GM23338 (cell line): ENCODE data around the gene HCN2. TPM values are rescaled to one million over a fixed set of nuclear protein-coding genes. Genes with fewer than 3 reads are reported as not detected.

ENCODE experiments used
- ATAC-seq: fragments of 200-7000 bp; cut with Tn5 transposase; 3 replicates; pipeline ENCODE4 v1.9.1; 2020
- DNase-seq: peaks from one replicate; pipeline ENCODE4 v3.0.0-alpha.2; 2015; ENCODE audit warnings: low spot score
- H2AFZ ChIP-seq: fragments of 200-600 bp; sonication (generic); 2 replicates; pipeline ENCODE4 v1.8.0; 2016; ENCODE audit warnings: antibody characterized with exemption, mild to moderate bottlenecking, moderate library complexity
- H3F3A ChIP-seq: fragments of 200-600 bp; sonication (generic); replicated peaks from 2 replicates; pipeline ENCODE4 v1.8.0; 2017; ENCODE audit warnings: antibody characterized with exemption, mixed run types, low read depth
- H3K27ac ChIP-seq: fragments of 200-600 bp; sonication (generic); 2 replicates; pipeline ENCODE4 v1.6.1; 2016; ENCODE audit warnings: low read depth
- H3K27me3 ChIP-seq: fragments of 200-600 bp; sonication (generic); 2 replicates; pipeline ENCODE4 v1.8.0; 2016; ENCODE audit warnings: mild to moderate bottlenecking, mixed run types, moderate library complexity; ENCODE audit not compliant: insufficient read depth
- H3K36me3 ChIP-seq: fragments of 200-600 bp; sonication (generic); 2 replicates; pipeline ENCODE4 v1.8.0; 2016; ENCODE audit warnings: mild to moderate bottlenecking; ENCODE audit not compliant: insufficient read depth
- H3K4me1 ChIP-seq: fragments of 200-600 bp; sonication (generic); 2 replicates; pipeline ENCODE4 v1.8.0; 2016; ENCODE audit warnings: mild to moderate bottlenecking, moderate library complexity; ENCODE audit not compliant: insufficient read depth
- H3K4me2 ChIP-seq: fragments of 200-600 bp; sonication (generic); 2 replicates; pipeline ENCODE4 v1.7.1; 2017; ENCODE audit warnings: mixed run types
- H3K4me3 ChIP-seq: fragments of 200-600 bp; sonication (generic); 2 replicates; pipeline ENCODE4 v1.6.1; 2016; ENCODE audit warnings: mixed run types
- H3K79me2 ChIP-seq: fragments of 200-600 bp; sonication (generic); replicated peaks from 2 replicates; pipeline ENCODE4 v1.8.0; 2017; ENCODE audit warnings: mild to moderate bottlenecking; ENCODE audit not compliant: insufficient read depth
- H3K9me2 ChIP-seq: fragments of 200-600 bp; sonication (generic); 2 replicates; pipeline ENCODE4 v1.8.0; 2017; ENCODE audit not compliant: insufficient read depth
- H4K20me1 ChIP-seq: fragments of 200-600 bp; sonication (generic); replicated peaks from 2 replicates; pipeline ENCODE4 v1.8.0; 2017; ENCODE audit warnings: mild to moderate bottlenecking; ENCODE audit not compliant: insufficient read depth
- H3K27ac Mint-ChIP-seq: 2 replicates; pipeline ENCODE4 v1.8.0; 2020; ENCODE audit warnings: inconsistent platforms, mild to moderate bottlenecking, moderate library complexity, mixed read lengths
- H3K27me3 Mint-ChIP-seq: 3 replicates; pipeline ENCODE4 v1.8.0; 2022; ENCODE audit warnings: low read depth, mild to moderate bottlenecking, moderate library complexity, mixed read lengths, inconsistent platforms; ENCODE audit not compliant: insufficient read depth, poor library complexity
- H3K36me3 Mint-ChIP-seq: 3 replicates; pipeline ENCODE4 v1.8.0; 2021; ENCODE audit warnings: low read depth, mild to moderate bottlenecking, inconsistent platforms, moderate library complexity, mixed read lengths
- H3K4me1 Mint-ChIP-seq: 3 replicates; pipeline ENCODE4 v1.8.0; 2020; ENCODE audit warnings: mild to moderate bottlenecking, inconsistent platforms, mixed read lengths
- H3K4me3 Mint-ChIP-seq: 3 replicates; pipeline ENCODE4 v1.8.0; 2021; ENCODE audit warnings: moderate library complexity, mild to moderate bottlenecking, inconsistent platforms, mixed read lengths
- H3K9me3 Mint-ChIP-seq: 3 replicates; pipeline ENCODE4 v1.8.0; 2020; ENCODE audit warnings: moderate library complexity, mild to moderate bottlenecking, inconsistent platforms, mixed read lengths
- CREB1 ChIP-seq: fragments of 250-450 bp; sonication (Bioruptor Pico); IDR thresholded peaks from 2 replicates; pipeline ENCODE4 v1.5.0; 2020; ENCODE audit warnings: low read depth, mild to moderate bottlenecking, moderate library complexity
- ETS1 ChIP-seq: IDR thresholded peaks from 2 replicates; pipeline ENCODE4 v1.6.1; 2016; ENCODE audit warnings: antibody characterized with exemption
- EZH2 ChIP-seq: fragments of 200-600 bp; sonication (generic); IDR thresholded peaks from one replicate; pipeline ENCODE4 v1.8.0; 2017; ENCODE audit warnings: antibody characterized with exemption, mild to moderate bottlenecking, low read depth; ENCODE audit not compliant: unreplicated experiment
- EZH2phosphoT487 ChIP-seq: fragments of 200-600 bp; sonication (generic); IDR thresholded peaks from one replicate; pipeline ENCODE4 v1.8.1; 2018; ENCODE audit warnings: antibody characterized with exemption; ENCODE audit not compliant: unreplicated experiment
- JUNB ChIP-seq: IDR thresholded peaks from one replicate; pipeline ENCODE4 v1.6.1; 2016; ENCODE audit warnings: antibody characterized with exemption; ENCODE audit not compliant: unreplicated experiment
- NANOG ChIP-seq: IDR thresholded peaks from 2 replicates; pipeline ENCODE4 v1.6.1; 2016; ENCODE audit warnings: antibody characterized with exemption, borderline replicate concordance
- POLR2AphosphoS5 ChIP-seq: IDR thresholded peaks from 2 replicates; pipeline ENCODE4 v1.6.1; 2016; ENCODE audit warnings: antibody characterized with exemption, low read depth
- REST ChIP-seq: IDR thresholded peaks from one replicate; pipeline ENCODE4 v1.6.1; 2018; ENCODE audit warnings: antibody characterized with exemption; ENCODE audit not compliant: unreplicated experiment
- STAT1 ChIP-seq: IDR thresholded peaks from one replicate; pipeline ENCODE4 v1.6.1; 2016; ENCODE audit warnings: antibody characterized with exemption; ENCODE audit not compliant: unreplicated experiment
- ZNF114 ChIP-seq: fragments of 250-450 bp; sonication (Bioruptor Pico); IDR thresholded peaks from 2 replicates; pipeline ENCODE4 v1.5.0; 2020; ENCODE audit warnings: mild to moderate bottlenecking, moderate library complexity
- ZNF331 ChIP-seq: fragments of 250-450 bp; sonication (Bioruptor Pico); IDR thresholded peaks from 2 replicates; pipeline ENCODE4 v1.5.0; 2020; ENCODE audit warnings: low read depth, mild to moderate bottlenecking, moderate library complexity
- polyA plus RNA-seq: library from polyadenylated mRNA; unstranded; fragments of >200 nt; fragmentation: Nextera tagmentation; extraction: Ambion mirVana; gene quantifications from 2 replicates; pipeline ENCODE4 v1.2.1, GENCODE V29; 2016
- total RNA-seq: library from RNA; depleted of rRNA; stranded (reverse); fragments of >200 nt; shearing (Covaris generic); gene quantifications from 2 replicates; pipeline ENCODE4 v1.2.3, GENCODE V29; 2014
- TF ChIP-seq, protein P1 (sequence below): fragments of 250-450 bp; sonication (Bioruptor Pico); IDR thresholded peaks from 2 replicates; pipeline ENCODE4 v1.5.0; 2020; ENCODE audit warnings: mild to moderate bottlenecking, moderate library complexity
- TF ChIP-seq, protein P2 (sequence below), 2 experiments: fragments of 200-600 bp in 1 of 2; sonication (generic) in 1 of 2; conservative IDR thresholded peaks; 2 replicates each; pipeline versions ENCODE4 v1.5.1 to v1.6.1; 2016 to 2017; ENCODE audit warnings: antibody characterized with exemption in 2 of 2, low read depth in 2 of 2, mild to moderate bottlenecking in 2 of 2, moderate library complexity in 1 of 2

The HCN2 gene
- total and polyA plus RNA-seq, 2 experiments from 2014 or later, result 0.06 to 2.9 TPM

GRCh38 chr19:593505-593904 lies 3.8 kb downstream of the HCN2 start:
- no peak for TF ChIP-seq NANOG
- no peak for TF ChIP-seq ETS1
- TF ChIP-seq ZNF331, result no peak
- TF ChIP-seq EZH2phosphoT487, result no peak
- TF ChIP-seq REST, result no peak
- TF ChIP-seq CREB1 (CRISPR knock-in tag), result no peak
- TF ChIP-seq EZH2, result no peak
- no peak for TF ChIP-seq ZNF114 (CRISPR knock-in tag)
- TF ChIP-seq, protein P1, sequence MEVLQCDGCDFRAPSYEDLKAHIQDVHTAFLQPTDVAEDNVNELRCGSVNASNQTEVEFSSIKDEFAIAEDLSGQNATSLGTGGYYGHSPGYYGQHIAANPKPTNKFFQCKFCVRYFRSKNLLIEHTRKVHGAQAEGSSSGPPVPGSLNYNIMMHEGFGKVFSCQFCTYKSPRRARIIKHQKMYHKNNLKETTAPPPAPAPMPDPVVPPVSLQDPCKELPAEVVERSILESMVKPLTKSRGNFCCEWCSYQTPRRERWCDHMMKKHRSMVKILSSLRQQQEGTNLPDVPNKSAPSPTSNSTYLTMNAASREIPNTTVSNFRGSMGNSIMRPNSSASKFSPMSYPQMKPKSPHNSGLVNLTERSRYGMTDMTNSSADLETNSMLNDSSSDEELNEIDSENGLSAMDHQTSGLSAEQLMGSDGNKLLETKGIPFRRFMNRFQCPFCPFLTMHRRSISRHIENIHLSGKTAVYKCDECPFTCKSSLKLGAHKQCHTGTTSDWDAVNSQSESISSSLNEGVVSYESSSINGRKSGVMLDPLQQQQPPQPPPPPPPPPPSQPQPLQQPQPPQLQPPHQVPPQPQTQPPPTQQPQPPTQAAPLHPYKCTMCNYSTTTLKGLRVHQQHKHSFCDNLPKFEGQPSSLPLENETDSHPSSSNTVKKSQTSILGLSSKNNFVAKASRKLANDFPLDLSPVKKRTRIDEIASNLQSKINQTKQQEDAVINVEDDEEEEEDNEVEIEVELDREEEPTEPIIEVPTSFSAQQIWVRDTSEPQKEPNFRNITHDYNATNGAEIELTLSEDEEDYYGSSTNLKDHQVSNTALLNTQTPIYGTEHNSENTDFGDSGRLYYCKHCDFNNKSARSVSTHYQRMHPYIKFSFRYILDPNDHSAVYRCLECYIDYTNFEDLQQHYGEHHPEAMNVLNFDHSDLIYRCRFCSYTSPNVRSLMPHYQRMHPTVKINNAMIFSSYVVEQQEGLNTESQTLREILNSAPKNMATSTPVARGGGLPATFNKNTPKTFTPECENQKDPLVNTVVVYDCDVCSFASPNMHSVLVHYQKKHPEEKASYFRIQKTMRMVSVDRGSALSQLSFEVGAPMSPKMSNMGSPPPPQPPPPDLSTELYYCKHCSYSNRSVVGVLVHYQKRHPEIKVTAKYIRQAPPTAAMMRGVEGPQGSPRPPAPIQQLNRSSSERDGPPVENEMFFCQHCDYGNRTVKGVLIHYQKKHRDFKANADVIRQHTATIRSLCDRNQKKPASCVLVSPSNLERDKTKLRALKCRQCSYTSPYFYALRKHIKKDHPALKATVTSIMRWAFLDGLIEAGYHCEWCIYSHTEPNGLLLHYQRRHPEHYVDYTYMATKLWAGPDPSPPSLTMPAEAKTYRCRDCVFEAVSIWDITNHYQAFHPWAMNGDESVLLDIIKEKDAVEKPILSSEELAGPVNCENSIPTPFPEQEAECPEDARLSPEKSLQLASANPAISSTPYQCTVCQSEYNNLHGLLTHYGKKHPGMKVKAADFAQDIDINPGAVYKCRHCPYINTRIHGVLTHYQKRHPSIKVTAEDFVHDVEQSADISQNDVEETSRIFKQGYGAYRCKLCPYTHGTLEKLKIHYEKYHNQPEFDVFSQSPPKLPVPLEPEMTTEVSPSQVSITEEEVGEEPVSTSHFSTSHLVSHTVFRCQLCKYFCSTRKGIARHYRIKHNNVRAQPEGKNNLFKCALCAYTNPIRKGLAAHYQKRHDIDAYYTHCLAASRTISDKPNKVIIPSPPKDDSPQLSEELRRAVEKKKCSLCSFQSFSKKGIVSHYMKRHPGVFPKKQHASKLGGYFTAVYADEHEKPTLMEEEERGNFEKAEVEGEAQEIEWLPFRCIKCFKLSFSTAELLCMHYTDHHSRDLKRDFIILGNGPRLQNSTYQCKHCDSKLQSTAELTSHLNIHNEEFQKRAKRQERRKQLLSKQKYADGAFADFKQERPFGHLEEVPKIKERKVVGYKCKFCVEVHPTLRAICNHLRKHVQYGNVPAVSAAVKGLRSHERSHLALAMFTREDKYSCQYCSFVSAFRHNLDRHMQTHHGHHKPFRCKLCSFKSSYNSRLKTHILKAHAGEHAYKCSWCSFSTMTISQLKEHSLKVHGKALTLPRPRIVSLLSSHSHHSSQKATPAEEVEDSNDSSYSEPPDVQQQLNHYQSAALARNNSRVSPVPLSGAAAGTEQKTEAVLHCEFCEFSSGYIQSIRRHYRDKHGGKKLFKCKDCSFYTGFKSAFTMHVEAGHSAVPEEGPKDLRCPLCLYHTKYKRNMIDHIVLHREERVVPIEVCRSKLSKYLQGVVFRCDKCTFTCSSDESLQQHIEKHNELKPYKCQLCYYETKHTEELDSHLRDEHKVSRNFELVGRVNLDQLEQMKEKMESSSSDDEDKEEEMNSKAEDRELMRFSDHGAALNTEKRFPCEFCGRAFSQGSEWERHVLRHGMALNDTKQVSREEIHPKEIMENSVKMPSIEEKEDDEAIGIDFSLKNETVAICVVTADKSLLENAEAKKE, result no peak
- TF ChIP-seq JUNB, result no peak
- TF ChIP-seq, protein P2, sequence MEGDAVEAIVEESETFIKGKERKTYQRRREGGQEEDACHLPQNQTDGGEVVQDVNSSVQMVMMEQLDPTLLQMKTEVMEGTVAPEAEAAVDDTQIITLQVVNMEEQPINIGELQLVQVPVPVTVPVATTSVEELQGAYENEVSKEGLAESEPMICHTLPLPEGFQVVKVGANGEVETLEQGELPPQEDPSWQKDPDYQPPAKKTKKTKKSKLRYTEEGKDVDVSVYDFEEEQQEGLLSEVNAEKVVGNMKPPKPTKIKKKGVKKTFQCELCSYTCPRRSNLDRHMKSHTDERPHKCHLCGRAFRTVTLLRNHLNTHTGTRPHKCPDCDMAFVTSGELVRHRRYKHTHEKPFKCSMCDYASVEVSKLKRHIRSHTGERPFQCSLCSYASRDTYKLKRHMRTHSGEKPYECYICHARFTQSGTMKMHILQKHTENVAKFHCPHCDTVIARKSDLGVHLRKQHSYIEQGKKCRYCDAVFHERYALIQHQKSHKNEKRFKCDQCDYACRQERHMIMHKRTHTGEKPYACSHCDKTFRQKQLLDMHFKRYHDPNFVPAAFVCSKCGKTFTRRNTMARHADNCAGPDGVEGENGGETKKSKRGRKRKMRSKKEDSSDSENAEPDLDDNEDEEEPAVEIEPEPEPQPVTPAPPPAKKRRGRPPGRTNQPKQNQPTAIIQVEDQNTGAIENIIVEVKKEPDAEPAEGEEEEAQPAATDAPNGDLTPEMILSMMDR (conservative IDR thresholded peaks at IDR 0.05; ENCODE audit: low read depth in 2 of 2), result no peak
- no peak for TF ChIP-seq POLR2AphosphoS5
- no peak for TF ChIP-seq STAT1
- ATAC-seq (no peak), DNase-seq (no peak)
- H3K4me3 Mint-ChIP-seq, result no peak overlapping the region
- Histone ChIP-seq H3K4me2 (no peak overlapping the region), H3K79me2 (no peaks in the 10 kb centered on the region), H3K27ac (no peak overlapping the region), H3K36me3 (no peaks in the 10 kb centered on the region), H3K27me3 (peaks cover 28% of the 10 kb centered on the region), H3K4me1 (peaks cover 2% of the 10 kb centered on the region; the same call in 1 of the 2 replicates), H3F3A (no peaks in the 10 kb centered on the region; the same call in 1 of the 2 replicates), H3K4me3 (no peak overlapping the region), H2AFZ (no peak overlapping the region), H4K20me1 (peaks cover 4% of the 10 kb centered on the region; the same call in 1 of the 2 replicates), H3K9me2 (no peaks in the 10 kb centered on the region)
- no peaks in the 10 kb centered on the region for H3K9me3 Mint-ChIP-seq
- no peaks in the 10 kb centered on the region for H3K36me3 Mint-ChIP-seq
- peaks cover 35% of the 10 kb centered on the region for H3K27me3 Mint-ChIP-seq
- H3K27ac Mint-ChIP-seq, result no peak overlapping the region
- H3K4me1 Mint-ChIP-seq, result no peaks in the 10 kb centered on the region
